Sigmoid colon (tissue), 4 donors: ENCODE results near the gene RPA1.

ENCODE experiments used
- EP300 ChIP-seq, 4 donors: sonication (generic); formaldehyde crosslinking; IDR thresholded peaks; one replicate each; pipeline ENCODE4 v1.6.1; 2017; ENCODE audit warnings: antibody characterized with exemption in 4 of 4
- POLR2A ChIP-seq, 2 donors: fragments of 450-650 bp; IDR thresholded peaks; one replicate each; pipeline ENCODE4 v1.6.1; 2016; ENCODE audit warnings: antibody characterized with exemption in 2 of 2, mild to moderate bottlenecking in 2 of 2, moderate library complexity in 2 of 2
- POLR2AphosphoS5 ChIP-seq, 4 donors: sonication (generic); formaldehyde crosslinking; IDR thresholded peaks; one replicate each; pipeline ENCODE4 v1.6.1; 2017; ENCODE audit warnings: antibody characterized with exemption in 4 of 4
- TF ChIP-seq, protein P1 (sequence below), 4 experiments: fragments of 450-650 bp in 3 of 4; fragments of 200-600 bp in 1 of 4; IDR thresholded peaks; one replicate each; pipeline ENCODE4 v1.5.1; 2016 to 2019; ENCODE audit warnings: antibody characterized with exemption in 4 of 4, mild to moderate bottlenecking in 3 of 4, moderate library complexity in 2 of 4

DNA sequence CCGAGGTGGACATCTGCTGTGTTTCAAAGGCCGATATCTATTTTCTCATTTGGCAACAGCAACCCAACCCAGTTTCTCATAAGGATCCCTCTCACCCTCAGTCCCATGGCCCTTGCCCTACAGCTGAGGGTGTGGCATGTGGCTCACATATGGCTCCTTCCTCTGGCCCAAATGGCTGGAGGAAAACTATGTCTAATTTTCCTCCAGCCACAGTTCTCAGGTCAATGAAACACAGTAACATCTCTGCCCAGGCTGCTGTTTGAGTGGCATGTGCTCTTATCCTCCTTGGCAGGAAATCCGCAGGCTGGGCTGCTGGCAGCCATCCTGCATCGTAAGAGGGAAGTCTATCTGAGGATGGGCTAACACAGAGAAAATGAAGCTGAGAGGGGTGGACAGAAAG, 43.9 kb upstream of the RPA1 start:
- TF ChIP-seq POLR2A (IDR thresholded peaks at IDR 0.05) (no peak), EP300 (IDR thresholded peaks at IDR 0.05) (no peak), POLR2AphosphoS5 (IDR thresholded peaks at IDR 0.05) (no peak)
- TF ChIP-seq, protein P1, sequence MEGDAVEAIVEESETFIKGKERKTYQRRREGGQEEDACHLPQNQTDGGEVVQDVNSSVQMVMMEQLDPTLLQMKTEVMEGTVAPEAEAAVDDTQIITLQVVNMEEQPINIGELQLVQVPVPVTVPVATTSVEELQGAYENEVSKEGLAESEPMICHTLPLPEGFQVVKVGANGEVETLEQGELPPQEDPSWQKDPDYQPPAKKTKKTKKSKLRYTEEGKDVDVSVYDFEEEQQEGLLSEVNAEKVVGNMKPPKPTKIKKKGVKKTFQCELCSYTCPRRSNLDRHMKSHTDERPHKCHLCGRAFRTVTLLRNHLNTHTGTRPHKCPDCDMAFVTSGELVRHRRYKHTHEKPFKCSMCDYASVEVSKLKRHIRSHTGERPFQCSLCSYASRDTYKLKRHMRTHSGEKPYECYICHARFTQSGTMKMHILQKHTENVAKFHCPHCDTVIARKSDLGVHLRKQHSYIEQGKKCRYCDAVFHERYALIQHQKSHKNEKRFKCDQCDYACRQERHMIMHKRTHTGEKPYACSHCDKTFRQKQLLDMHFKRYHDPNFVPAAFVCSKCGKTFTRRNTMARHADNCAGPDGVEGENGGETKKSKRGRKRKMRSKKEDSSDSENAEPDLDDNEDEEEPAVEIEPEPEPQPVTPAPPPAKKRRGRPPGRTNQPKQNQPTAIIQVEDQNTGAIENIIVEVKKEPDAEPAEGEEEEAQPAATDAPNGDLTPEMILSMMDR (IDR thresholded peaks at IDR 0.05) = no peak
